Stomach (tissue), 9 donors: ENCODE data around the gene SGTA. TPM values are rescaled to one million over a fixed set of nuclear protein-coding genes. Genes with fewer than 3 reads are reported as not detected.

Experiments used
- DNase-seq, 2 donors: peaks; one replicate each; pipeline versions ENCODE4 v3.0.0 to v3.0.0-alpha.2; 2013 to 2019
- H3K27ac ChIP-seq, 5 donors: fragments of 200-600 bp in 4 of 5; sonication (generic) in 4 of 5; one replicate each; pipeline ENCODE4 v1.5.1; 2013 to 2019; ENCODE audit warnings: mild to moderate bottlenecking in 1 of 5, moderate library complexity in 1 of 5
- H3K27me3 ChIP-seq, 3 donors: fragments of 200-600 bp; sonication (generic); one replicate each; pipeline ENCODE4 v1.5.1; 2017 to 2019; ENCODE audit warnings: mixed run types in 1 of 3
- H3K36me3 ChIP-seq, 4 donors: fragments of 200-600 bp; sonication (generic); 1 replicate in 3 of 4; 2 replicates in 1 of 4; pipeline ENCODE4 v1.5.1; 2016 to 2019
- H3K4me1 ChIP-seq, 4 donors: fragments of 200-600 bp; sonication (generic); one replicate each; pipeline ENCODE4 v1.5.1; 2016 to 2019
- H3K4me3 ChIP-seq, 4 donors: fragments of 200-600 bp; sonication (generic) in 3 of 4; one replicate each; pipeline ENCODE4 v1.5.1; 2016 to 2019; ENCODE audit warnings: mild to moderate bottlenecking in 1 of 4
- H3K9me3 ChIP-seq, 4 donors: fragments of 200-600 bp; sonication (generic); one replicate each; pipeline ENCODE4 v1.5.1; 2016 to 2019
- CTCF ChIP-seq, 7 experiments: fragments of 450-650 bp in 4 of 7; fragments of 200-600 bp in 3 of 7; sonication (generic) in 3 of 7; IDR thresholded peaks; one replicate each; pipeline ENCODE4 v1.5.1; 2016 to 2019; ENCODE audit warnings: antibody characterized with exemption in 7 of 7, control low read depth in 2 of 7, mild to moderate bottlenecking in 1 of 7
- EP300 ChIP-seq: sonication (generic); formaldehyde crosslinking; IDR thresholded peaks from one replicate; pipeline ENCODE4 v1.6.1; 2017; ENCODE audit warnings: antibody characterized with exemption
- POLR2A ChIP-seq, 4 donors: fragments of 450-650 bp; IDR thresholded peaks; one replicate each; pipeline ENCODE4 v1.6.1; 2016; ENCODE audit warnings: antibody characterized with exemption in 4 of 4, control low read depth in 2 of 4, mild to moderate bottlenecking in 1 of 4, moderate library complexity in 1 of 4
- POLR2AphosphoS5 ChIP-seq, 3 donors: sonication (generic); formaldehyde crosslinking; IDR thresholded peaks; one replicate each; pipeline ENCODE4 v1.6.1; 2016; ENCODE audit warnings: antibody characterized with exemption in 3 of 3
- WGBS, 5 donors: extraction: QIAGEN DNeasy Blood & Tissue Kit in 3 of 5; methylation state at CpG; one replicate each; pipeline versions ENCODE4 v1.1.5 to v1.1.7; 2013 to 2018; 5-methylcytosine and 5-hydroxymethylcytosine counted together
- intact Hi-C: fragments of 100-400 bp; cut with DNase I; formaldehyde crosslinking; loops from one replicate; pipeline ENCODE4 v1.15.1; 2023; ENCODE audit warnings: low total_unique reads
- polyA plus RNA-seq, 3 donors: library from polyadenylated mRNA; stranded (reverse); fragments of 200-250 nt; gene quantifications; one replicate each; pipeline ENCODE4 v1.2.3, GENCODE V29; 2013
- total RNA-seq, 5 donors: library from RNA; depleted of rRNA; stranded (reverse); fragments of >200 nt; gene quantifications; one replicate each; pipeline versions ENCODE4 v1.1.0 to v1.2.3, GENCODE V29; 2014 to 2016
- donor health status: healthy with polysubstance abuse.
- donor health status: Bipolar disorder and iron deficiency.
- donor health status: healthy.

Gene SGTA
- total and polyA plus RNA-seq, 8 donors: 18.5 to 173 (median 52.7) TPM

- Histone ChIP-seq H3K9me3 (no peaks in the 10 kb centered on the region), H3K27ac (peak overlapping the region; percentile 62 to 82 (median 71)), H3K36me3 (peaks cover 0 to 35% (median 29%) of the 10 kb centered on the region in 4 donors), H3K4me3 (peak overlapping the region in 2 of 4 donors; percentile 5 to 13), H3K4me1 (peaks cover 11 to 67% (median 48%) of the 10 kb centered on the region in 4 donors), H3K27me3 (no peaks in the 10 kb centered on the region)
- intact Hi-C loops: no loop called here
- peak; percentile 59 to 64 for DNase-seq
- 68 to 77% (median 71%) methylated on average over 29 of the region's 29 CpGs for WGBS, 5 donors
- TF ChIP-seq POLR2AphosphoS5 (IDR thresholded peaks at IDR 0.05) (no peak), POLR2A (IDR thresholded peaks at IDR 0.05) (no peak), CTCF (IDR thresholded peaks at IDR 0.05) (no peak), EP300 (no peak)
These were observed 7.3 kb downstream of the SGTA start for GRCh38 chr19:2775556-2776430.

GRCh38 chr19:2774953-2775555 is 8.0 kb downstream of the SGTA start:
- 82 to 88% (median 83%) methylated on average over 13 to 24 of the region's 24 CpGs for WGBS, 5 donors
- Histone ChIP-seq H3K4me1 (peaks cover 17 to 67% (median 50%) of the 10 kb centered on the region in 4 donors), H3K4me3 (peak overlapping the region in 1 of 4 donors; percentile 13), H3K36me3 (peaks cover 0 to 40% (median 31%) of the 10 kb centered on the region in 4 donors), H3K9me3 (no peaks in the 10 kb centered on the region), H3K27ac (peak overlapping the region; percentile 1 to 82 (median 71)), H3K27me3 (no peaks in the 10 kb centered on the region)
- TF ChIP-seq CTCF (IDR thresholded peaks at IDR 0.05) (no peak), POLR2A (IDR thresholded peaks at IDR 0.05) (no peak), EP300 (no peak), POLR2AphosphoS5 (IDR thresholded peaks at IDR 0.05) (no peak)
- intact Hi-C loops: no loop called here
- no peak for DNase-seq

GRCh38 chr19:2774083-2774679 is 8.9 kb downstream of the SGTA start:
- H3K27ac ChIP-seq: peak overlapping the region in 2 of 5 donors; percentile 71 to 82
- intact Hi-C loops: no loop called here
- no peak for DNase-seq
- no peak overlapping the region for H3K4me3 ChIP-seq
- H3K4me1 ChIP-seq: peaks cover 17 to 69% (median 52%) of the 10 kb centered on the region in 4 donors
- H3K27me3 ChIP-seq: no peaks in the 10 kb centered on the region
- 86 to 90% (median 88%) methylated on average over 25 to 32 of the region's 32 CpGs for WGBS, 5 donors
- peaks cover 0 to 36% (median 26%) of the 10 kb centered on the region in 4 donors for H3K36me3 ChIP-seq
- TF ChIP-seq POLR2A (IDR thresholded peaks at IDR 0.05) (no peak), CTCF (IDR thresholded peaks at IDR 0.05) (no peak), POLR2AphosphoS5 (IDR thresholded peaks at IDR 0.05) (no peak), EP300 (no peak)
- no peaks in the 10 kb centered on the region for H3K9me3 ChIP-seq
